H9 (cell line): ENCODE measurements around the gene PAX3. TPM values are rescaled to one million over a fixed set of nuclear protein-coding genes. Genes with fewer than 3 reads are reported as not detected.

Experiments used
- DNase-seq: peaks from one replicate; pipeline ENCODE4 v3.0.0-alpha.2; 2017
- H2AFZ ChIP-seq: one replicate; pipeline ENCODE4 v1.6.1; 2013; ENCODE audit warnings: mild to moderate bottlenecking, low read length, control low read depth, moderate library complexity
- H2AK5ac ChIP-seq: 2 replicates; pipeline ENCODE4 v1.6.1; 2013; ENCODE audit warnings: low read length, control low read depth, mixed read lengths; ENCODE audit not compliant: insufficient read length
- H2BK120ac ChIP-seq: one replicate; pipeline ENCODE4 v1.6.1; 2013; ENCODE audit warnings: low read depth, mild to moderate bottlenecking, low read length, control low read depth, inconsistent platforms; ENCODE audit not compliant: poor library complexity, severe bottlenecking
- H2BK12ac ChIP-seq: 2 replicates; pipeline ENCODE4 v1.6.1; 2013; ENCODE audit warnings: low read length, control low read depth, mixed read lengths, low read depth; ENCODE audit not compliant: insufficient read length
- H2BK15ac ChIP-seq: 2 replicates; pipeline ENCODE4 v1.6.1; 2013; ENCODE audit warnings: low read depth, low read length, control low read depth
- H2BK20ac ChIP-seq: one replicate; pipeline ENCODE4 v1.6.1; 2013; ENCODE audit warnings: low read depth, mild to moderate bottlenecking, low read length, control low read depth, inconsistent platforms; ENCODE audit not compliant: poor library complexity, severe bottlenecking
- H2BK5ac ChIP-seq: 2 replicates; pipeline ENCODE4 v1.6.1; 2013; ENCODE audit warnings: low read length, control low read depth, mixed read lengths; ENCODE audit not compliant: insufficient read length
- H3K14ac ChIP-seq: 2 replicates; pipeline ENCODE4 v1.6.1; 2013; ENCODE audit warnings: low read length, control low read depth; ENCODE audit not compliant: insufficient read depth
- H3K18ac ChIP-seq: 2 replicates; pipeline ENCODE4 v1.6.1; 2013; ENCODE audit warnings: low read depth, mild to moderate bottlenecking, mixed read lengths, low read length, control low read depth; ENCODE audit not compliant: insufficient read length
- H3K23ac ChIP-seq: 2 replicates; pipeline ENCODE4 v1.6.1; 2013; ENCODE audit warnings: low read length, control low read depth, mixed read lengths, low read depth; ENCODE audit not compliant: insufficient read length
- H3K23me2 ChIP-seq: 2 replicates; pipeline ENCODE4 v1.6.1; 2013; ENCODE audit warnings: low read depth, mild to moderate bottlenecking, mixed read lengths, low read length, control low read depth; ENCODE audit not compliant: insufficient read length, poor library complexity, severe bottlenecking
- H3K27ac ChIP-seq: 2 replicates; pipeline ENCODE4 v1.5.1; 2013; ENCODE audit warnings: low read length, control low read depth, mixed read lengths, low read depth; ENCODE audit not compliant: insufficient read length
- H3K27me3 ChIP-seq: 2 replicates; pipeline ENCODE4 v1.6.1; 2013; ENCODE audit warnings: low read length, control low read depth, inconsistent platforms; ENCODE audit not compliant: insufficient read depth
- H3K4ac ChIP-seq: 2 replicates; pipeline ENCODE4 v1.6.1; 2013; ENCODE audit warnings: low read depth, mild to moderate bottlenecking, control low read depth, inconsistent platforms, low read length, moderate library complexity
- H3K4me1 ChIP-seq: 2 replicates; pipeline ENCODE4 v1.6.1; 2013; ENCODE audit warnings: low read length, control low read depth, inconsistent platforms; ENCODE audit not compliant: insufficient read depth
- H3K4me2 ChIP-seq: 2 replicates; pipeline ENCODE4 v1.6.1; 2013; ENCODE audit warnings: low read length, control low read depth, mixed read lengths; ENCODE audit not compliant: insufficient read length, insufficient read depth
- H3K56ac ChIP-seq: 2 replicates; pipeline ENCODE4 v1.6.1; 2013; ENCODE audit warnings: low read depth, mild to moderate bottlenecking, mixed read lengths, low read length, control low read depth; ENCODE audit not compliant: insufficient read length
- H3K79me1 ChIP-seq: 2 replicates; pipeline ENCODE4 v1.6.1; 2013; ENCODE audit warnings: low read depth, mild to moderate bottlenecking, moderate library complexity, low read length, control low read depth, inconsistent platforms; ENCODE audit not compliant: insufficient read depth, poor library complexity, severe bottlenecking
- H3K79me2 ChIP-seq: 2 replicates; pipeline ENCODE4 v1.6.1; 2013; ENCODE audit warnings: low read length, control low read depth, inconsistent platforms; ENCODE audit not compliant: insufficient read depth
- H3K9ac ChIP-seq: 2 replicates; pipeline ENCODE4 v1.6.1; 2013; ENCODE audit warnings: low read length, control low read depth, mixed read lengths; ENCODE audit not compliant: insufficient read length; ENCODE audit errors: extremely low read depth
- H3K9me3 ChIP-seq: one replicate; pipeline ENCODE4 v1.6.1; 2013; ENCODE audit warnings: low read depth, low read length, inconsistent platforms; ENCODE audit not compliant: control insufficient read depth
- H3T11ph ChIP-seq: one replicate; pipeline ENCODE4 v1.6.1; 2013; ENCODE audit warnings: mild to moderate bottlenecking, low read length, control low read depth, inconsistent platforms
- H4K20me1 ChIP-seq: one replicate; pipeline ENCODE4 v1.6.1; 2013; ENCODE audit not compliant: control insufficient read depth, insufficient read length, insufficient read depth
- H4K5ac ChIP-seq: 2 replicates; pipeline ENCODE4 v1.6.1; 2013; ENCODE audit warnings: low read depth, mild to moderate bottlenecking, mixed read lengths, low read length, control low read depth; ENCODE audit not compliant: insufficient read length
- H4K8ac ChIP-seq: replicated peaks from 2 replicates; pipeline ENCODE4 v1.6.1; 2013; ENCODE audit warnings: low read length, control low read depth, mixed read lengths, low read depth; ENCODE audit not compliant: insufficient read length
- H4K91ac ChIP-seq: 2 replicates; pipeline ENCODE4 v1.6.1; 2013; ENCODE audit warnings: low read depth, mild to moderate bottlenecking, moderate library complexity, mixed read lengths, low read length, control low read depth; ENCODE audit not compliant: insufficient read length
- H3K27ac Mint-ChIP-seq, 3 experiments: 2 replicates in 2 of 3; 3 replicates in 1 of 3; pipeline ENCODE4 v1.8.0; 2020 to 2021; ENCODE audit warnings: mixed read lengths in 3 of 3, mild to moderate bottlenecking in 1 of 3, moderate library complexity in 1 of 3
- H3K27me3 Mint-ChIP-seq: 2 replicates; pipeline ENCODE4 v1.8.0; 2021; ENCODE audit warnings: low read depth, mild to moderate bottlenecking, moderate library complexity, mixed read lengths
- H3K36me3 Mint-ChIP-seq, 3 experiments: 2 replicates in 2 of 3; 3 replicates in 1 of 3; pipeline ENCODE4 v1.8.0; 2020 to 2021; ENCODE audit warnings: low read depth in 3 of 3, mixed read lengths in 3 of 3; ENCODE audit not compliant: insufficient read depth in 1 of 3
- H3K4me1 Mint-ChIP-seq, 2 experiments: 2 replicates each; pipeline ENCODE4 v1.8.0; 2020; ENCODE audit warnings: mixed read lengths in 2 of 2
- H3K4me3 Mint-ChIP-seq, 2 experiments: 2 replicates in 1 of 2; 3 replicates in 1 of 2; pipeline ENCODE4 v1.8.0; 2020 to 2021; ENCODE audit warnings: mild to moderate bottlenecking in 2 of 2, mixed read lengths in 2 of 2, moderate library complexity in 1 of 2
- H3K9me3 Mint-ChIP-seq, 2 experiments: 2 replicates in 1 of 2; 3 replicates in 1 of 2; pipeline ENCODE4 v1.8.0; 2020; ENCODE audit warnings: mild to moderate bottlenecking in 2 of 2, mixed read lengths in 2 of 2, moderate library complexity in 1 of 2
- CTCF ChIP-seq: fragments of 200-600 bp; sonication (generic); conservative IDR thresholded peaks from 3 replicates; pipeline ENCODE4 v1.8.0; 2021; ENCODE audit warnings: antibody characterized with exemption, mild to moderate bottlenecking
- WGBS: extraction: QIAGEN DNeasy Blood & Tissue Kit; methylation state at CpG from one replicate; pipeline ENCODE4 v1.1.7; 2013; ENCODE audit warnings: missing lambda C conversion rate, low lambda C conversion rate, mixed read lengths; ENCODE audit not compliant: insufficient read length; ENCODE audit errors: extremely low coverage; 5-methylcytosine and 5-hydroxymethylcytosine counted together
- total RNA-seq: library from RNA; stranded (reverse); gene quantifications from 2 replicates; pipeline ENCODE4 v1.2.1, GENCODE V29; 2021

Gene PAX3
- total RNA-seq, 1 experiment from 2014 or later, result not detected

GRCh38 chr2:222336442-222336841 lies 37.6 kb upstream of the PAX3 start:
- no peak overlapping the region for H4K5ac ChIP-seq
- no peak overlapping the region for H3K14ac ChIP-seq
- H3K9ac ChIP-seq, result no peak overlapping the region
- no peak overlapping the region for H3K27ac ChIP-seq
- H3K9me3 ChIP-seq, result no peaks in the 10 kb centered on the region
- no peak overlapping the region for H3K4ac ChIP-seq
- H2BK20ac ChIP-seq, result no peak overlapping the region
- Mint-ChIP-seq H3K9me3 (peaks cover 4 to 9% of the 10 kb centered on the region in 2 experiments; a peak in 3 of 5 replicates), H3K36me3 (no peaks in the 10 kb centered on the region; a peak in 2 of 7 replicates), H3K27me3 (peaks cover 26% of the 10 kb centered on the region), H3K4me1 (0 out of 4 replicates have a peak, but pooled peaks cover 3 to 4% of the 10 kb centered on the region in 2 experiments), H3K27ac (no peak overlapping the region), H3K4me3 (no peak overlapping the region)
- no peak overlapping the region for H4K91ac ChIP-seq
- H2BK5ac ChIP-seq, result no peak overlapping the region
- no peaks in the 10 kb centered on the region for H4K20me1 ChIP-seq
- no peak overlapping the region for H2BK15ac ChIP-seq
- no peak overlapping the region for H3T11ph ChIP-seq
- no peak overlapping the region for H2AFZ ChIP-seq
- H3K56ac ChIP-seq, result no peak overlapping the region
- no peaks in the 10 kb centered on the region for H3K23me2 ChIP-seq
- H2BK120ac ChIP-seq, result no peak overlapping the region
- TF ChIP-seq CTCF, result no peak
- no peak overlapping the region for H2AK5ac ChIP-seq
- H3K79me2 ChIP-seq, result no peaks in the 10 kb centered on the region
- DNase-seq, result no peak
- no CpG with 5 or more reads among the region's 1 CpG for WGBS
- H2BK12ac ChIP-seq, result no peak overlapping the region
- H3K18ac ChIP-seq, result no peak overlapping the region
- H3K79me1 ChIP-seq, result no peaks in the 10 kb centered on the region
- no peak overlapping the region for H3K4me2 ChIP-seq
- no peak overlapping the region for H3K23ac ChIP-seq
- H4K8ac ChIP-seq, result no peak overlapping the region
- H3K27me3 ChIP-seq, result no peaks in the 10 kb centered on the region
- H3K4me1 ChIP-seq, result no peaks in the 10 kb centered on the region
